CD14-positive monocyte (primary cell): Measurements from ENCODE around the gene FAM20C. TPM values are rescaled to one million over a fixed set of nuclear protein-coding genes. Genes with fewer than 3 reads are reported as not detected.

Experiments
- DNase-seq, 3 donors: peaks; one replicate each; pipeline ENCODE4 v3.0.0-alpha.2; 2011 to 2022
- H2AFZ ChIP-seq: 2 replicates; pipeline ENCODE4 v1.6.0; 2012; ENCODE audit warnings: mild to moderate bottlenecking, low read depth, low read length, inconsistent platforms; ENCODE audit not compliant: insufficient read depth, poor library complexity, severe bottlenecking
- H3K27ac ChIP-seq, 2 donors: 1 replicate in 1 of 2; 2 replicates in 1 of 2; pipeline ENCODE4 v1.5.1; 2012 to 2013; ENCODE audit warnings: low read length in 2 of 2, control low read depth in 1 of 2, inconsistent platforms in 1 of 2, low read depth in 1 of 2, mild to moderate bottlenecking in 1 of 2
- H3K27me3 ChIP-seq, 2 donors: one replicate each; pipeline versions ENCODE4 v1.6.0 to v1.6.1; 2011 to 2013; ENCODE audit warnings: low read length in 2 of 2; ENCODE audit not compliant: control insufficient read depth in 2 of 2, insufficient read depth in 2 of 2
- H3K36me3 ChIP-seq, 2 donors: replicated peaks in 1 of 2; 1 replicate in 1 of 2; 2 replicates in 1 of 2; pipeline versions ENCODE4 v1.5.1 to v1.6.1; 2012 to 2013; ENCODE audit warnings: low read length in 2 of 2, control low read depth in 1 of 2, inconsistent platforms in 1 of 2, mild to moderate bottlenecking in 1 of 2; ENCODE audit not compliant: insufficient read depth in 2 of 2, control insufficient read depth in 1 of 2
- H3K4me1 ChIP-seq, 2 donors: 1 replicate in 1 of 2; 2 replicates in 1 of 2; pipeline versions ENCODE4 v1.5.1 to v1.6.1; 2012 to 2013; ENCODE audit warnings: low read length in 2 of 2, control low read depth in 1 of 2, inconsistent platforms in 1 of 2, mild to moderate bottlenecking in 1 of 2, moderate library complexity in 1 of 2; ENCODE audit not compliant: insufficient read depth in 2 of 2, control insufficient read depth in 1 of 2
- H3K4me2 ChIP-seq: replicated peaks from 2 replicates; pipeline ENCODE3; 2012; ENCODE audit warnings: low read length, moderate library complexity, mild to moderate bottlenecking; ENCODE audit not compliant: poor library complexity, severe bottlenecking; ENCODE audit errors: extremely low read depth
- H3K4me3 ChIP-seq, 3 experiments: fragments of 200-600 bp in 1 of 3; sonication (generic) in 1 of 3; replicated peaks in 1 of 3; 1 replicate in 2 of 3; 2 replicates in 1 of 3; pipeline ENCODE4 v1.5.1; 2011 to 2013; ENCODE audit warnings: low read length in 3 of 3, mild to moderate bottlenecking in 3 of 3, control low read depth in 2 of 3, low read depth in 2 of 3, inconsistent platforms in 1 of 3, moderate library complexity in 1 of 3
- H3K79me2 ChIP-seq: 2 replicates; pipeline ENCODE4 v1.6.0; 2012; ENCODE audit warnings: mild to moderate bottlenecking, control low read depth, inconsistent platforms, low read length, moderate library complexity; ENCODE audit not compliant: insufficient read depth
- H3K9ac ChIP-seq: 2 replicates; pipeline ENCODE4 v1.6.0; 2017; ENCODE audit warnings: low read length, mild to moderate bottlenecking; ENCODE audit not compliant: insufficient read depth, poor library complexity, severe bottlenecking
- H3K9me3 ChIP-seq, 2 donors: replicated peaks in 1 of 2; 1 replicate in 1 of 2; 2 replicates in 1 of 2; pipeline versions ENCODE4 v1.5.1 to v1.6.1; 2012 to 2013; ENCODE audit warnings: low read length in 2 of 2, control low read depth in 1 of 2; ENCODE audit not compliant: control insufficient read depth in 1 of 2, insufficient read depth in 1 of 2
- H4K20me1 ChIP-seq: 2 replicates; pipeline ENCODE4 v1.6.0; 2012; ENCODE audit warnings: mild to moderate bottlenecking, low read length, control low read depth, moderate library complexity; ENCODE audit not compliant: insufficient read depth
- H3K27ac Mint-ChIP-seq, 7 donors: one replicate each; pipeline ENCODE4 v1.8.0; 2020; ENCODE audit warnings: mild to moderate bottlenecking in 7 of 7, mixed read lengths in 7 of 7, moderate library complexity in 6 of 7, inconsistent platforms in 2 of 7
- H3K27me3 Mint-ChIP-seq, 3 donors: one replicate each; pipeline ENCODE4 v1.8.0; 2021 to 2022; ENCODE audit warnings: low read depth in 3 of 3, mild to moderate bottlenecking in 3 of 3, mixed read lengths in 3 of 3, moderate library complexity in 3 of 3, inconsistent platforms in 1 of 3
- H3K36me3 Mint-ChIP-seq, 2 donors: one replicate each; pipeline ENCODE4 v1.8.0; 2020; ENCODE audit warnings: mixed read lengths in 2 of 2, inconsistent platforms in 1 of 2, mild to moderate bottlenecking in 1 of 2
- H3K4me1 Mint-ChIP-seq: one replicate; pipeline ENCODE4 v1.8.0; 2020; ENCODE audit warnings: mild to moderate bottlenecking, mixed read lengths
- H3K4me3 Mint-ChIP-seq, 2 donors: one replicate each; pipeline ENCODE4 v1.8.0; 2020; ENCODE audit warnings: mild to moderate bottlenecking in 2 of 2, mixed read lengths in 2 of 2, moderate library complexity in 1 of 2
- H3K9me3 Mint-ChIP-seq, 7 donors: one replicate each; pipeline ENCODE4 v1.8.0; 2020 to 2022; ENCODE audit warnings: mixed read lengths in 7 of 7, mild to moderate bottlenecking in 6 of 7, moderate library complexity in 6 of 7, inconsistent platforms in 2 of 7
- CTCF ChIP-seq: fragments of 200-600 bp; IDR thresholded peaks from one replicate; pipeline ENCODE4 v1.8.0; 2022; ENCODE audit warnings: antibody characterized with exemption, mild to moderate bottlenecking
- WGBS: methylation state at CpG from one replicate; pipeline ENCODE4 v1.1.5; 2013; ENCODE audit warnings: missing lambda C conversion rate; ENCODE audit not compliant: insufficient coverage; 5-methylcytosine and 5-hydroxymethylcytosine counted together
- intact Hi-C, 2 donors: fragments of 100-400 bp; cut with micrococcal nuclease; formaldehyde crosslinking; loops; one replicate each; pipeline versions ENCODE4 v1.15.0 to v1.15.1; 2023
- polyA plus RNA-seq, 3 donors: library from polyadenylated mRNA; depleted of rRNA in 1 of 3; unstranded in 2 of 3; stranded (reverse) in 1 of 3; fragments of 300-500 nt in 2 of 3; fragments of >200 nt in 1 of 3; fragmentation: Illumina TruSeq in 2 of 3; gene quantifications; 1 replicate in 2 of 3; 2 replicates in 1 of 3; pipeline ENCODE4 v1.2.3, GENCODE V29; 2012 to 2021

Gene FAM20C
- polyA plus RNA-seq, 3 donors = 1.2 to 32.2 (median 1.5) TPM

GRCh38 chr7:250523-250922 lies 58.2 kb downstream of the FAM20C start:
- no peak overlapping the region for H3K27ac ChIP-seq
- H3K27me3 Mint-ChIP-seq = peaks cover 0 to 2% (median 0%) of the 10 kb centered on the region in 3 donors
- H3K4me1 ChIP-seq = no peaks in the 10 kb centered on the region
- H3K27me3 ChIP-seq = no peaks in the 10 kb centered on the region
- no peak overlapping the region for H3K4me3 ChIP-seq
- H3K9me3 ChIP-seq = peaks cover 16 to 29% of the 10 kb centered on the region in 2 donors
- intact Hi-C loops = no loop called here
- peaks cover 9 to 29% (median 24%) of the 10 kb centered on the region in 7 donors for H3K9me3 Mint-ChIP-seq
- H3K9ac ChIP-seq = no peak overlapping the region
- no peak overlapping the region for H2AFZ ChIP-seq
- peaks cover 48 to 100% of the 10 kb centered on the region in 2 donors for H3K36me3 ChIP-seq
- peaks cover 64 to 80% of the 10 kb centered on the region in 2 donors for H3K36me3 Mint-ChIP-seq
- H3K4me1 Mint-ChIP-seq = no peaks in the 10 kb centered on the region
- DNase-seq = no peak
- no peaks in the 10 kb centered on the region for H3K79me2 ChIP-seq
- no peak overlapping the region for H3K4me3 Mint-ChIP-seq
- TF ChIP-seq CTCF = no peak
- WGBS = 98% methylated on average over 11 of the region's 15 CpGs
- no peak overlapping the region for H3K27ac Mint-ChIP-seq
- H3K4me2 ChIP-seq = no peak overlapping the region
- peaks cover 10% of the 10 kb centered on the region for H4K20me1 ChIP-seq

GRCh38 chr7:251005-251404 lies 58.6 kb downstream of the FAM20C start:
- WGBS = 97% methylated on average over 20 of the region's 20 CpGs
- H3K27me3 ChIP-seq = no peaks in the 10 kb centered on the region
- H3K9me3 Mint-ChIP-seq = peaks cover 11 to 33% (median 26%) of the 10 kb centered on the region in 7 donors
- H3K9ac ChIP-seq = no peak overlapping the region
- peaks cover 49 to 100% of the 10 kb centered on the region in 2 donors for H3K36me3 ChIP-seq
- H3K36me3 Mint-ChIP-seq = peaks cover 66 to 85% of the 10 kb centered on the region in 2 donors
- H3K9me3 ChIP-seq = peaks cover 21 to 33% of the 10 kb centered on the region in 2 donors
- H3K4me3 Mint-ChIP-seq = no peak overlapping the region
- no peak overlapping the region for H3K4me3 ChIP-seq
- peaks cover 0 to 2% (median 0%) of the 10 kb centered on the region in 3 donors for H3K27me3 Mint-ChIP-seq
- H3K4me1 ChIP-seq = no peaks in the 10 kb centered on the region
- H3K4me2 ChIP-seq = no peak overlapping the region
- intact Hi-C loops = no loop called here
- DNase-seq = no peak
- H2AFZ ChIP-seq = no peak overlapping the region
- H4K20me1 ChIP-seq = peaks cover 5% of the 10 kb centered on the region
- H3K4me1 Mint-ChIP-seq = no peaks in the 10 kb centered on the region
- no peaks in the 10 kb centered on the region for H3K79me2 ChIP-seq
- TF ChIP-seq CTCF = no peak
- no peak overlapping the region for H3K27ac ChIP-seq
- no peak overlapping the region for H3K27ac Mint-ChIP-seq
